Neural cell (in vitro differentiated cells): ENCODE data around the gene EPB41L5. TPM values are rescaled to one million over a fixed set of nuclear protein-coding genes. Genes with fewer than 3 reads are reported as not detected.

Experiments used
- H2AFZ ChIP-seq: fragments of 200-600, 300-800 bp; sonication (generic), shearing (Covaris generic); 2 replicates; pipeline ENCODE4 v1.6.0; 2014; ENCODE audit warnings: low read depth, mild to moderate bottlenecking, antibody characterized with exemption, low read length, moderate library complexity
- H3F3A ChIP-seq: fragments of 200-600 bp; shearing (Covaris generic); 2 replicates; pipeline ENCODE4 v1.6.1; 2016; ENCODE audit warnings: mild to moderate bottlenecking, moderate library complexity, mixed read lengths, antibody characterized with exemption, low read length; ENCODE audit not compliant: insufficient read depth, poor library complexity, severe bottlenecking
- H3K27ac ChIP-seq: fragments of 200-600, 300-800 bp; sonication (generic), shearing (Covaris generic); 2 replicates; pipeline ENCODE4 v1.5.1; 2014; ENCODE audit warnings: mild to moderate bottlenecking, low read length, moderate library complexity
- H3K27me3 ChIP-seq: fragments of 300-800, 200-600 bp; sonication (generic), shearing (Covaris generic); 2 replicates; pipeline ENCODE4 v1.6.0; 2014; ENCODE audit warnings: mild to moderate bottlenecking, low read depth, low read length, moderate library complexity; ENCODE audit not compliant: insufficient read depth
- H3K36me3 ChIP-seq: fragments of 300-800, 200-600 bp; sonication (generic), shearing (Covaris generic); 2 replicates; pipeline ENCODE4 v1.5.1; 2014; ENCODE audit warnings: mild to moderate bottlenecking, antibody characterized with exemption, low read length, moderate library complexity; ENCODE audit not compliant: insufficient read depth
- H3K4me2 ChIP-seq: fragments of 300-800, 200-600 bp; sonication (generic), shearing (Covaris generic); 2 replicates; pipeline ENCODE4 v1.6.0; 2014; ENCODE audit warnings: mild to moderate bottlenecking, low read length
- H3K4me3 ChIP-seq: fragments of 300-800, 200-600 bp; sonication (generic), shearing (Covaris generic); 2 replicates; pipeline ENCODE4 v1.5.1; 2014; ENCODE audit warnings: mild to moderate bottlenecking, low read length, moderate library complexity
- H3K79me2 ChIP-seq: fragments of 200-600 bp; shearing (Covaris generic); replicated peaks from 2 replicates; pipeline ENCODE4 v1.6.0; 2014; ENCODE audit warnings: mild to moderate bottlenecking, low read length, moderate library complexity; ENCODE audit not compliant: insufficient read depth
- H3K9ac ChIP-seq: fragments of 300-800, 200-600 bp; sonication (generic), shearing (Covaris generic); 2 replicates; pipeline ENCODE4 v1.6.1; 2016; ENCODE audit warnings: mild to moderate bottlenecking, low read length, mixed read lengths
- H3K9me2 ChIP-seq: fragments of 200-600 bp; shearing (Covaris generic); 2 replicates; pipeline ENCODE4 v1.6.1; 2016; ENCODE audit warnings: mild to moderate bottlenecking, low read length, mixed read lengths; ENCODE audit not compliant: insufficient read depth
- H3K9me3 ChIP-seq: fragments of 200-600, 300-800 bp; sonication (generic), shearing (Covaris generic); 2 replicates; pipeline ENCODE4 v1.6.1; 2016; ENCODE audit warnings: mild to moderate bottlenecking, mixed run types, low read length, moderate library complexity, mixed read lengths
- H4K20me1 ChIP-seq: fragments of 200-600 bp; shearing (Covaris generic); 2 replicates; pipeline ENCODE4 v1.6.1; 2016; ENCODE audit warnings: mild to moderate bottlenecking, mixed run types; ENCODE audit not compliant: insufficient read depth
- CTCF ChIP-seq: fragments of 450-650 bp; IDR thresholded peaks from 2 replicates; pipeline ENCODE4 v1.5.1; 2014; ENCODE audit warnings: antibody characterized with exemption, mild to moderate bottlenecking, moderate library complexity; ENCODE audit not compliant: poor library complexity, severe bottlenecking
- EP300 ChIP-seq: fragments of 450-650 bp; conservative IDR thresholded peaks from 2 replicates; pipeline ENCODE4 v1.6.1; 2014; ENCODE audit warnings: antibody characterized with exemption, mild to moderate bottlenecking, moderate library complexity; ENCODE audit not compliant: poor library complexity, severe bottlenecking
- EZH2 ChIP-seq: fragments of 200-600, 300-800 bp; shearing (Covaris generic), sonication (generic); IDR thresholded peaks from 2 replicates; pipeline ENCODE4 v1.6.1; 2014; ENCODE audit warnings: antibody characterized with exemption, low read length, borderline replicate concordance, mild to moderate bottlenecking; ENCODE audit not compliant: insufficient read depth, poor library complexity, severe bottlenecking
- MXI1 ChIP-seq: fragments of 450-650 bp; conservative IDR thresholded peaks from 2 replicates; pipeline ENCODE4 v1.6.1; 2014; ENCODE audit warnings: antibody characterized with exemption, mild to moderate bottlenecking; ENCODE audit not compliant: poor library complexity, severe bottlenecking
- POLR2AphosphoS5 ChIP-seq: IDR thresholded peaks from 2 replicates; pipeline ENCODE4 v1.6.1; 2012
- RAD21 ChIP-seq: fragments of 450-650 bp; conservative IDR thresholded peaks from 2 replicates; pipeline ENCODE4 v1.6.1; 2014; ENCODE audit warnings: antibody characterized with exemption, mild to moderate bottlenecking, moderate library complexity
- REST ChIP-seq: IDR thresholded peaks from 2 replicates; pipeline ENCODE4 v1.6.1; 2012; ENCODE audit warnings: borderline replicate concordance
- SMC3 ChIP-seq: fragments of 450-650 bp; conservative IDR thresholded peaks from 2 replicates; pipeline ENCODE4 v1.6.1; 2014; ENCODE audit warnings: antibody characterized with exemption, mild to moderate bottlenecking, moderate library complexity; ENCODE audit not compliant: poor library complexity
- TAF1 ChIP-seq: IDR thresholded peaks from 2 replicates; pipeline ENCODE4 v1.6.1; 2012; ENCODE audit warnings: low read depth
- polyA plus RNA-seq: library from polyadenylated mRNA; depleted of rRNA; stranded (reverse); fragments of >200 nt; gene quantifications from 2 replicates; pipeline ENCODE4 v1.2.3, GENCODE V29; 2014

The EPB41L5 gene
- polyA plus RNA-seq, 1 donor from 2014 or later, result 32.9 TPM

- Histone ChIP-seq H3K36me3 (peaks cover 3% of the 10 kb centered on the region), H3K4me2 (no peak overlapping the region), H3K4me3 (no peak overlapping the region), H2AFZ (no peak overlapping the region), H3K27ac (no peak overlapping the region), H3K9me3 (no peaks in the 10 kb centered on the region), H3K9me2 (no peaks in the 10 kb centered on the region), H3K79me2 (no peaks in the 10 kb centered on the region), H4K20me1 (no peaks in the 10 kb centered on the region), H3K9ac (no peak overlapping the region), H3K27me3 (no peaks in the 10 kb centered on the region), H3F3A (no peaks in the 10 kb centered on the region)
- no peak for TF ChIP-seq RAD21
- no peak for TF ChIP-seq CTCF
- no peak for TF ChIP-seq TAF1
- no peak for TF ChIP-seq EZH2
- TF ChIP-seq EP300, result no peak
- TF ChIP-seq REST, result no peak
- TF ChIP-seq SMC3, result no peak
- no peak for TF ChIP-seq MXI1
- no peak for TF ChIP-seq POLR2AphosphoS5
These were observed 105.1 kb downstream of the EPB41L5 start for GRCh38 chr2:120118018-120118417.

DNA sequence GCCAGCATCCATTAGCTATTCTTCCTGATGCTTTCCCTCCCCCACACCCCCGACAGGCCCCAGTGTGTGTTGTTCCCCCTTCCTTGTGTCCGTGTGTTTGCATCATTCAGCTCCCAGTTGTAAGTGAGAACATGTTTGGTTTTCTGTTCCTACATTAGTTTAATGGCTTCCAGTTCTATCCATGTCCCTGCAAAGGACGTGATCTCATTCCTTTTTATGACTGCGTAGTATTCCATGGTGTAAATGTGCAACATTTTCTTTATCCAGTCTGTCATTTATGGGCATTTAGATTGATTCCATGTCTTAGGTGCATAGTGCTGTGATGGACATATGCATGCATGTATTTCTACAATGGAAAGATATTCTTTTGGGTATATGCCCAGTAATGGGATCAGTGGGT, 105.6 kb downstream of the EPB41L5 start:
- peaks cover 2% of the 10 kb centered on the region for H3K36me3 ChIP-seq
- no peak overlapping the region for H3K27ac ChIP-seq
- H3K79me2 ChIP-seq, result no peaks in the 10 kb centered on the region

More for the DNA sequence above, 105.6 kb downstream of the EPB41L5 start:
- Histone ChIP-seq H3K9me3 (no peaks in the 10 kb centered on the region), H3K9me2 (no peaks in the 10 kb centered on the region), H4K20me1 (no peaks in the 10 kb centered on the region), H2AFZ (no peak overlapping the region), H3K27me3 (no peaks in the 10 kb centered on the region), H3K9ac (no peak overlapping the region), H3K4me2 (no peak overlapping the region), H3K4me3 (no peak overlapping the region), H3F3A (no peaks in the 10 kb centered on the region)
- TF ChIP-seq EP300 (no peak), REST (no peak), RAD21 (no peak), MXI1 (no peak), CTCF (no peak), POLR2AphosphoS5 (no peak), TAF1 (no peak), SMC3 (no peak), EZH2 (no peak)
